NCI-H2196 (cell line): ENCODE measurements around the gene KIRREL3.

Experiments
- DNase-seq: peaks from one replicate; lab custom pipeline; 2025; ENCODE audit not compliant: unreplicated experiment; lab: John Stamatoyannopoulos, UW

The KIRREL3 gene

DNA sequence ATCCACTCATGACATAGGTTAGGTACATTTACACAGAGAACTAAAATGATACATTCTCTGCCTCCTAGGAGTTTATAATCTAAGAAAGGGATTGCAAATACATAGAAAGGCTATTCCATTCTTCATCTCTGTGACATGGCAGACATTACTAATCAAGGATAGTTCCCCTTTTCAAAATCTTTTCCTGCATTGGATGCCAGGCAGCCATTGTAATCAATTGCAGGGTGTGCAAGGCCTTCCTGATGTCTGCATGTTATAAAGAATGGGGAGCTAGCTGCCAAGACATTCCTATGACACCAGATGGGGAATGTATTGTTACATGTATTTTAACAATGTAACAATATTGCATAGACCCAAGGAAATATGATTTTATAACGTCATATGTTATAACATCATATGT lies 82.0 kb downstream of the KIRREL3 start:
- DNase-seq: no peak

DNA sequence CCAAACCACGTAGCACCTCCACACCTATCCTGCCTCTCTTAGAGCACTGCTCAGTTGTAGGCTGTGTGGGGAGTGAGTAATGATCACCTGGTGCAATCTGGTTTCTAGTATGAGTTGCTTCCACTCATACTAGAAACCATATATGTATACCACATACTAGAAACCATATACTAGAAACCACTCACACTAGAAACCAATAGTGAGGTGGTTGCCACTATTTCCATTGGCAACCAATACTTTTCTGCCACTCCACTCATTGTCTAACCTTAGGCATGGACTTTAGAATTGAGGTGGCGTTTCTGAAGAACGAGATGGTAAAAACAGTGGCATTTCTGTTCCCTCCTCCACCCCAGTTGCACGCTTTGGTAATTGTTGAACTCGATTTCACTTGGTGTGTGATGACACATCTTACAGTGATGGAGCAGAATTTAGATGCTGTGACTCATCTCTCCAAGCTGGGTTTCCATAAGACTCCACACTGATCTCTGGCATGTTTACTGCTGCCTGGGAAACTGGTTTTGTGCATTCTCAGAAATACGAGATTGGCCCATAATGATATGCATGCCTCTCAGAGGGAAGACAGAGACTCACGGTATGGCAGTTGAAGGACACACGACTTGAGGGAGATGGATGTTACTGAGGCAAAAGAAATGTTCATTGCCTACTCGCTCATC lies 82.9 kb downstream of the KIRREL3 start:
- DNase-seq: no peak

DNA sequence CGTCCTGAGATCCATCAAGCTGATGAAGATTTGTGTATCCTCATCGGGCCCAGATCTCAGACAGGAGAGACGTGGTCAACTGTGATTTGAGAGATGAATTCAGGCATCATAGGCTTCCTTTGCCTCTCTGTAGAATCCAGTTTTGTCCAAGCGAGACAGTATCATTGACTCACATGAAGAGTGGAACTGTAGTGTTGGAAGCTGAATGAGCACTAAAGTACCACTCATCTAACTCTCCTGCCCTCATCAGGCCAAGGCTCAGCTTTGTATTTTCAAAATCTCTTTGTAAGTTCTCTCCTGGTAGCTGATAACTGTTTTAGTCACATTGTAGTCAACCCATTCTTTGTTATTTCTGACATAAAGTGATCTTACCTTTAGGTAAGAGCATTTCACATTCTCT lies 85.1 kb downstream of the KIRREL3 start:
- no peak for DNase-seq

DNA sequence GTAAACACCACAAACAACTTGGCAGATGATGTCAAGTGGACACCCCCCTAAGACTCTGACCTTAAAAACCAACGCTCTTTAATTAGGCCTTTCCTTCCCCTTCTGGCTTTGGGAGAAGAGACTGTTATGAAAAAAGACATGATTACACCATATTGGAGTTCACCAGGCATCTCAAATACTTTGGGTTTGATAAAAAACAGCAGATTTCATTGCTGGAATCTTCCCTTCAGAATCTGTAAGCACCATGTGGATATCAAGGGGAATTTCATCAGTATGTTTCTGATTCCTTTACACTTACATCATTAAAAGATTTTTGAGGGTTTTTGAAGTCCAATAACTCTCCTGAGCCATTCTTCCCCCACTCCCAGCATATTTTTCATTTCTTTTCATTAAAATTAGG lies 85.6 kb downstream of the KIRREL3 start:
- no peak for DNase-seq

DNA sequence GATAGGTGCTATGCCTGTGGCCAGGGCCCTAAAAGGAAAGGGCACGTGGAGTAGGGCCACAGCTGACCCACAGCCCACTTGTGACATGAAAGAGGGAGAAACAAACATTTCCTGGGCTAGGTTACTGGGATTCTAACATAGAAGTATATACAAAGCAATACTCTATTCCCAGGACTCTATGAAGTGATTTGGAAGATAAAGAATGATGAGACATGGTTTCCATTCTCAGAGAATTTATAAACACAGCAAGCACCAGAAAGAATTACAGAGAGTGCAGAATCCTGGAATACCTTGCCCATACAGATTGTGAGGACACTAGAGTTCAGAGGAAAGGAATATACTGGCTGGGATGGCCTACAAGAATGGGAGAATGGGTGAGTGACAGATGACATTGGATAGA lies 86.4 kb downstream of the KIRREL3 start:
- no peak for DNase-seq

DNA sequence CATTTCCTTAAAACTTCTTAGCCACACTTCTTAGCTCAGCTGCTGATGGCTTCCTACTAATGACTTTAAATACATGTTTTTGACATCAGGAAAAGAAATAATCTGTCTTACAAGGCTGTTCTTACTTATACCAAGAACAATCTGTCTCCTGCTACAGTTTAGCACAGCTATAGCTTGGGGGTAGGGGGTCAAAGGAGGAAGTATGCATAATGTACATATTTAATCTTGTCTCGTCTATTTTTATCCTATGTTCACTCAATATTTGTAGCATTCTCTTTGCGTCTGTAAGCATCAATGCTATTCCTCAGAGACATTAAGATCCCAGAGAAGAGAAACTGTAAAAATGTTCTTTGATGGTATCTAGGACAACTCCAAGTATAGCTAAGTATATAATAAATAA lies 96.0 kb downstream of the KIRREL3 start:
- no peak for DNase-seq

DNA sequence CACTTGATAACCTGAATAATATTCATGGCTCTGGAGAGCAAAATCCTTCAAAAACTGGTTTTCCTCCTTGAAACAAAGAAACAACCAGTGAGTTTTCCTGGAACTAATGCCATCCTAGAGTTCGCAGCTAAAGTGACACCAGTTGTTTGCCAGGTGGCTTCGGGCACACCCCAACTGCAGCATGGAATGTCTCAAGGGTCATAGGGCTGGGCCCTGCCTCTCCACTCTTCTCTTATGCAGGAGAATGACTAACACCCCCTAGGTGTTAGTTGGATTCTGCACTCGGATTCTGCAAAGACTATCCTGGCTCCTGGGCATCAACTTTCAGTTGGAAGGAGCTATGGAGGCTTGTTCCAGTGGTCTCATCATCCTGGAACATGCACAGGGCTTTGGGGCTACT lies 98.8 kb downstream of the KIRREL3 start:
- no peak for DNase-seq

DNA sequence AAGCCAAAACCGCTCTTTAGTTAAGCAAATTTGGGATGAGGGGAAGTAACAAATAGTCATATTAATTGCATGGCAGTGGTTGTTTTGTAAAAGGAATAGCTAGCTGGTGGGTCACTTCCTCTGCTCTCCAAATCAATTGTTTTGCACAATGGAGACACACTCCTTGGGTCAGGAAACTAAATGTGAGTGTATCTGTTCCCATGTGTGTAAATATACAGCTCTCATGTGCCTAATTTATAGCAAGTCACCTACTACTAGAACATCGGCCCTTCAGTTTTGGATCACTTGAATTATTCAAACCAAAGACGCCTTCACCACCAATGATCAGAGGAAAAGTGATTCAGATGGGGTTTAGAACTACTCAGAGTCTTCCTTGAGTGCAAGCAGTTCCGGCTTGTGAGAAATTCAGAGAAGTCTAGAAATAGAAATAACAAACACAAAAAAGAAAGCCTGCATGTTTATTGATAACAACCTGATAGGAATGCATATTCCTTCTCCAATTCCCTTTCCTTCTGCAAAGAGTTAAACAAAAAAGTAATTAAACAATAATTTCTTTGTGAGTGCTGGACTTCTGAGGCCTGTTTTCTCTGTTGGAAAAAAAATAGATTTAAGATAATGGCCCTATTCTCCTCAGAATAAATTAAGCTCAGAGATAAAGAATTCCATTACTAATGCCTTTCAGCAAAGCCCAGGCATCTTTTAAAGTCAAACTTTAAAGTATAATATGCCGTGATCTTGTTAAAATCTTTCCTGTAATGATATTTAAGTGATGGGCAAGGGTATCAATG lies 100.4 kb downstream of the KIRREL3 start:
- DNase-seq: no peak

DNA sequence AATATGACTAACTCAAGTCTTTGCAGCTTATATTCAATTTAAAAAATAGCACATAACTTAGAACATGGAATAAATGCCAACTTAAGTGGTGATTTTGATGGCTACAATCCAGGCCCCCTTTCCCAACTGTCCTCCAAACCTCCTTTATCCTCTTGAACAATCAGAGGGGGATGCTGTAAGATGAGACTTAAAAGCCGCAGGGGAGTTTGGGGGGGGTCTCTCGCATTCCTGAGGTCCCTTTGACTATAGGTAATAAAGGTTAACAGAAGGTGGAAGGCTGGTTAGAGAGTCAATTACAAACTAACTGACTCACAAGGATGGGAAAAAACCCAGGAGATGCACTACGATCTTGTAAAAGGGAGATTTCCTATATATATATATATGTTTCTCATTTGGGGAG lies 101.8 kb downstream of the KIRREL3 start:
- no peak for DNase-seq

DNA sequence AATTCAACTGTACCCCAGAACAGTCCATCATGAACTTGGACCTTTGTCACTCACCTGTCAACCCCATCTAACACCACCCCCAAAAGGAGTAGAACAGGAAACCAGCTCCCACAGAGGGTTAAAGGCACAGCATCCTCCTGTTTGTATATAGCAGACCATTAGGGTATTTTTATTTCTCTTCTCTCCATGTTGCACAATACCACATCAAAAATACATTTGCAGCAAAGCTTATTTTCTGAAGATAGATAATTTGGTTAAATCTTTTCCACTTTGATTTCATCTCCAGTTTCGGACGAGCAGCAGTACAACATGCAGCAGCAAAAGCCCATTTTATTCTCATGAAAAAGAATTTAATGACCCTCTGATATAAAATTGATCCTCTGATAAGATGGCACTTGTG lies 103.1 kb downstream of the KIRREL3 start:
- DNase-seq: no peak

DNA sequence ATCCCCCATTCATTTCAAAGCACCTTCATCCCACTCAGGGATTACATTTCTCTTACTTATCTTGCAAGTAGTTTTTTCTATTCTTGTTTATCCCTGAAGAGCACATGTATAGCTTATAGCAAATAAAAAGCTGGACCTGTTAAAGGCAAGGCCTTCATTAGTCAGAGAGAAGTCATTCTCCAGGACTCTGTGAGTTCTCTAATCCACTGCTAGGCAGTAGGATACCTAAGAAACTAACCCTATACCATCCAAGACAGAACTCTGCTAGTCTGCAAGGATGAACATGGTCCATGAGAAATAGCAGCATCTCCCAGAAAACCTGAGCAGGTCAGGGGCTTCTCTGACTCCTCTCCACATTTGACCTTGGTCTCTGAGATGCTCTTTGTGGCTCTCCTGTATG lies 104.5 kb downstream of the KIRREL3 start:
- DNase-seq: no peak

DNA sequence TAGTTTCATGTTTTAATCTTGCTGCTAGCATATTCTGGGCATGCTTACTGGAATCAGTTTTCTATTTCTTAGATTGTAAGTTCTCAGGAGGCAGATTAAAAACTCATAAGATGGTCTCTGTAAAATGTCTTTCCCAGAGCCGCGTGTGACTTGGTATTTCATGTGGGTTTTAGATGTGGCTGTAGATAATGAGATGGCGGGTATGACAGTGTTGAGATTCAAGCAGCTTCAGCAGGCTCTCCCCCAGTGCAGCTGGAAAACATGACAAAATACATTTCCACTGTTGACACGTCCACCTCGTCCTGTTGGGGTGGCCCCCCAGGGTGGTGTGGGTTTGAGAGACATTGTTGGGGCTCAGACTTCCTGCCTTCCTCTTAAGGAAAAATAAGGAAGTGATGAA lies 106.8 kb downstream of the KIRREL3 start:
- no peak for DNase-seq

DNA sequence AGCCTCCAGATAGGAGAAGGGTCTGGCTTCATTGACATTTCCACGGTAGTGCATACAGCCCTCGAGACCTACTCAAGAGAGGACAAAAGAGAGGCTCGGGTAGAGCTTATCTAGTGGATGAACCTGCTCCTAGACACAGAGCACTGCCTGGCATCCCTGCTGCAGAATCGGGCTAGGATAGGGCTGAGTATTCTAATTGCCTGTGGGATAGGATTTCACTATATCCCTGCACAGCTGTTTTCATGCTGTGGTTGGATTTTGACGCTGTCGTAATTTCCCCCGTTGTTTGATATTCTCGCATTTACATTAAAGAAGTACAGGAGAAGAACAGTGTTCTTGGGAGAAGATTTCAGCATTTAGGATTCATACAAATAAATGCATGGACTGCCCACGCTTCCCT lies 107.8 kb downstream of the KIRREL3 start:
- no peak for DNase-seq

DNA sequence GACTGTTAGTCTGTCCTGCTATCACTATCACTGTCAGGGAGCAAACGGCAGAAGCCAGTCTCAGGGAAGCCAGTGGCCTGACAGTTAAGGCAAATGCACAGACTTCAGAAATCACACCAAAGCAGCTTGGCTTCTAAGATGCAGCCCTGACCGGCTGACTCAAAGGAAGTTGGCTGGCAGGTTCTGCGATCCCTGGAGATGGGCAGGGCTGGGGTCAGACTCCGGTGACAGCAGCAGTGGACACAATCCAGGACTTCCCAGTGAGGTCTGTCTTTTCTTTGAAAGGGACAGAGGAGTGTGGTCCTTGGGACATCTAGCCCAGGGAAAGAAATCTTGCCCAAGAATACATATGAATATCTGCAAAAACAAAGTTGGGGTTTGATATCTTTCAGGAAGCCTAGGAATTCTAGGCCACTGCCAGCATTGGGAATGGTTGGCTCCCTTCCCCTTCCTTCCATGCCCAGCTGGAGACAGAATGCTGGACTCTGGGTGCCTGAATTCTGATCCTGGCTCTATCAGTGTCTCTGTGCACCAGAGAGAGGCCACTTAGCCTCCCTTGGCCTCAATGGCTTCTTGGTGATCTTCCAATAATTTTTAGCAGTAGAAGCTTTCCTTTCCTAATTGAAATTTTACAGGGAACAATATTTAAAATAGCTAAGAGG lies 108.9 kb downstream of the KIRREL3 start:
- DNase-seq: no peak

DNA sequence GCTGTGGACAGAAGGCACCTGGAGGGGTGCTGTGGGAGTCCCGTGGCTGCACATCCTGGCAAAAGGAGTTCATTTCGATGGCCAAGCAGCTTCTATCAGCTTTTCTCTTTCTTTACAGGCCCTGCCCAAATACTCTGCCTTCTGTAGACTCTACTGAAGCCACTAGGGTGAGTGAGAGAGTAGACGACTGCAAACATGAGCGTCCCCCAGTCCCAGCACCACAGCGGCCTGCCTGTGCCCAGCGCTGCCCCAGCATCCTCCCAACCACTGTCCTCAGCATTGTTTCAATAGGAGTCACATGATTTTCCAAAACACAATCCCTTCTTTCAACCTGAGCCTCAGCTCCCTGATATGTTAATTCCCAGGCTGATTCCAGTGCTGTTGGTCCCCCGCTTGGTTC lies 110.0 kb downstream of the KIRREL3 start:
- no peak for DNase-seq

DNA sequence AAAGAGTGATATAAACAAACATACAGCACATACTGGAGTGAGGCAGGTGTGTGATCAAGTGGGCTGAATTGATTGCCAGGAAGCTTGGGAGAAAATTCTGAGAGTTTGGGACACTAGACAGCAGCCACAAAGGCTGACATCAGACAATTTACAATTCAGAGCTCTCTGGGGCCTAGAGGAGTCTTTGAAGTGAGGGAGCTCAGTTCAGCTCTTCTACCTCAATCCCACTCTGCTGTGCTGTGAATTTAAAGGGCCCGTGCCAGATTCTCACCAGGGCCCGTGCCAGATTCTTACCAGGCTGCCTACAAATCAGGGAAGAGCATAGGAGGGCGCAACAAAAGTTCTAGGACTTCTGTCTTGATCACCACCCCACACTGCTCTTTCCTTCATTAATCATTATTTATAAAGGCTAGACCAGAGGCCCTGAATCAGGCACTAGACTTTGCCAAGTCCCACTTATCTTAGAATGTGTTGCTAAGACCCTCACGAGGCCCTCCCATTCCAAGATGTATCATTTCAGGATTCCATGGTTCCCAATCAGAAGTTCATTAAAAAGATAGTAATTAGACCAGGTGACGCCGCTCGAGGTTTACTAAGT lies 112.4 kb downstream of the KIRREL3 start:
- no peak for DNase-seq

DNA sequence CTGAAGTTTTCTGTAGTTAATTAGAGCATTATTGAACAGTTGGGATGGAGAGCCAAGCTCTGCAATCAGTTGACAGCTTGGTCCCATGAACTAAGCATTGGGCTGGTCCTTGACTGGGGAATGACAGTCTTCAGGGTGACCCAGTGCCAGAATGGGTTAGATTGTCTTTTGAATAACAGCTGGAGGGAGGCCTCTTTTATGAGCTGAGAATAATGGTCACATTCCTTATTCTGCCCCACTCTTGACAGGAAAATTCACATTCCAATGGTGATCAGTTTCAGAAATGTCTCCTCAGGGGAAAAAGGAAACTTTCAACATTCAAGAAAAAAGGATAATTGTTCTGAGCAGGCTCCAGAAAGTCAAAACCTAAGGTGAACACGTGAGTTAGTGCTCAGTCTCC lies 113.9 kb downstream of the KIRREL3 start:
- no peak for DNase-seq

DNA sequence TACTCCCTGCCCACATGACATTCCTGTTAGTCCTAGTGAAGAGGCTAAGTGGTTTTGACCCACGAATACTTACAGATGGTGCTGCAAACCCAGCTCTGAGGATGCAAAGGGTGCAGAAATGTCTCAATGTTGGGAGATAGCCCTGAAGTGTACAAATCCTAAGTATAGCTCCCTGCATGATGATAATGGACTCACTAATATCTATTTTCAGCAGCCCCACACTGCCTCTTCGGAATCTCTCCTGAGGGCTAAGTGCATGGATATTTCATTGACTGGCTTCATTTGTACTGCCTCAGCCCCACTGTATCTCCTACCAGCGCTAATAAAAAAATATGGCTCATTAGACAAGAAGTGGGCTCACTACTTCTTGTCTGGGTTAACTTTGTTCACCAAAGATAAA lies 114.5 kb downstream of the KIRREL3 start:
- no peak for DNase-seq

DNA sequence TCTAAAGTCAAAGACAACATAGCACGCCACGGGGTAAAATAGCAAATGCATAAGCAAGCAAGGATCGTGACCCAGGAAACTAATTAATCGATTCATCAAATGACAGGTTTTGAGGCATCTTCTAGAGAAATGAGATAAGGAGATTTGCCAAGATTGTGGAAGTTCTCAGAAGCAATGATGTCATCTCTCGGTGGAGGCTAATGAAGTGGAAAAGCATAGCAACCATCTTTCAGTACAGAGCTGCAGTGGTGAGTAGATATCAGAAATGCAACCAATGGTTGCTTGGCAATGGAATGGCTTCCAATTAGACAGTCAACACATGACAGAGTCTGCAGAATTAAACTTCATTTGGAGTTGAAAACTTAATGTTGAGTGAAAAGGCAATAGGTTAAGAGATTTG lies 116.0 kb downstream of the KIRREL3 start:
- DNase-seq: no peak

DNA sequence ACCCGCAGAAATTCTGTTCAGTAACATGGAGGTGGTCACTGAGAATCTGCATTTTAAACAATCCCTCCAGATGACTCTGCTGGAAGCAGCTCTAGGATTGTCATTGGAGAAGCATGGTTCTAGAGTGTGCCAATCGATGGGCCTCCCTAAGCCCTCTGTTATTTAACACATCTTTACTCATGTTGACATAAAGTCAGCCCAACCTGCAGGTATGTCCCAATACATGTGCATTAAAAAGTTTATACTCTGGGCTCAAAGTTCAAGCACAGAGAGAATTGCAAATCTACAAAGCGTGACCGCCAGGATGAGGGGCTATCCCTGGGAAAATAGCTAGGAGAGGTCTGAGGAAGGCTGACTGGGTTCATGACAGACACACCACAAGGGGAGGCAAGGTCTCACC lies 116.4 kb downstream of the KIRREL3 start:
- no peak for DNase-seq

DNA sequence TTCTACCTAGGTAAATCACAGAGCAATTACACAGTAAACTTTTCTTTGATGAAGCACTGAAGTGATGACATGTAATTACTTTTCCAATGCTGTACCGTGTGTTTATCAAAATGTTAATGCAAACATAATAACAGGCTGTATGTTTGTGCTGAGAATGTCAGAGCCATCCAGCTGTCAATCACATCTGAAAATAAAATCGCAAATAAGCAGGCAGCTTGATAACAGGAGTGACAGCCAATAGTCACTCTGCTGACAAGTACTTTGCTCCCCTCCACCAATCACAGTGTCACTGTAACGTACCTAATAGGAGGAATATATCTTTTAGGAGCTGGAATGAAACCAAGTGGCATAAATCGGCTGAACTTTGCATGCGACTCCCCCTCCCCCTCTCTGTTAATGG lies 119.7 kb downstream of the KIRREL3 start:
- DNase-seq: no peak

DNA sequence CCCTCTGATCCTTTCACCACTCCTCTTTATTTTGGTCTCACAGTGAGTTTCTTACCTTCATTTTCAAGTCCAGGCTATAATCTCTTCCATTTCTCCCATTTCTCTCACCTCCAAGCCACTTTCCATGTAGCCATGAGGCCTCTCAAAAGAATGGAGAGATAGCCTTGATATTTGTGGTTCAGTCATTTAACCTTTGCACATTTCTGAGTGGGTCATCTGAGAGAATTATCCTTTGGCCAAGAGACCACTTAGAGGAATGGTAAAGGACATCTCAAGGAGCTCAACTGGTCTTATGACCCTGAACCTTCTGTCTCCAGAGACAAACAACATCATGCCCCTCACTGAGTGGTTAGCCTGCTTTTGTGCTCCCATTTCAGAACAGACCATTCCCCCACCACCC lies 121.1 kb downstream of the KIRREL3 start:
- no peak for DNase-seq
